Measurements from ENCODE around the gene DCTN2. TPM values are rescaled to one million over a fixed set of nuclear protein-coding genes. Genes with fewer than 3 reads are reported as not detected.

The DCTN2 gene
- total RNA-seq, 1 donor from 2014 or later, result 90.7 TPM

DNA sequence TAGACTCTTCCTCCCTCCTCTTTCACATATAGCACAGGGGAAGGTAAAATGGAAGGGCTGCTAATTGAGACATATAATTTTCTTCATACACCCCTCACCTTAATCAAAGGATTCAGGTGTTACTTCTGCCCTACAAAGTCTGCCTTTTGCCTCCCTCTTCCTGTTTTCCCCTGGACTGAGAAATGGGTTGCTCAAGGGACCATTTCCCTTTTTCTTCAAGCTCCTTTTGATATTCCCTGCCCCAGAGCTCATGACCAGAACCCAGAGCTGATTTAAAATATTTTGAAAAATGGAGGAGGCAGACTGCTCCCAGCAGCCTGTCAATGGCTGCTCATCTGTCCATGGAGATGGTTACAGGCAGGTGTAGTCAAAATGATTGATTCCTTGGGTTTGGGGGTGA is 37.7 kb upstream of the DCTN2 start:
- Histone ChIP-seq H3K27me3 (no peaks in the 10 kb centered on the region), H3K4me1 (no peaks in the 10 kb centered on the region), H3K4me3 (no peak overlapping the region), H3K27ac (no peak overlapping the region), H3K9me3 (no peaks in the 10 kb centered on the region), H3K36me3 (no peaks in the 10 kb centered on the region)
- intact Hi-C loops (cut with DNase I), result loop anchor here (5.0 kb wide), 1 partner anchor 38 kb away; no protein-coding TSS in a partner anchor
- TF ChIP-seq, protein P1, sequence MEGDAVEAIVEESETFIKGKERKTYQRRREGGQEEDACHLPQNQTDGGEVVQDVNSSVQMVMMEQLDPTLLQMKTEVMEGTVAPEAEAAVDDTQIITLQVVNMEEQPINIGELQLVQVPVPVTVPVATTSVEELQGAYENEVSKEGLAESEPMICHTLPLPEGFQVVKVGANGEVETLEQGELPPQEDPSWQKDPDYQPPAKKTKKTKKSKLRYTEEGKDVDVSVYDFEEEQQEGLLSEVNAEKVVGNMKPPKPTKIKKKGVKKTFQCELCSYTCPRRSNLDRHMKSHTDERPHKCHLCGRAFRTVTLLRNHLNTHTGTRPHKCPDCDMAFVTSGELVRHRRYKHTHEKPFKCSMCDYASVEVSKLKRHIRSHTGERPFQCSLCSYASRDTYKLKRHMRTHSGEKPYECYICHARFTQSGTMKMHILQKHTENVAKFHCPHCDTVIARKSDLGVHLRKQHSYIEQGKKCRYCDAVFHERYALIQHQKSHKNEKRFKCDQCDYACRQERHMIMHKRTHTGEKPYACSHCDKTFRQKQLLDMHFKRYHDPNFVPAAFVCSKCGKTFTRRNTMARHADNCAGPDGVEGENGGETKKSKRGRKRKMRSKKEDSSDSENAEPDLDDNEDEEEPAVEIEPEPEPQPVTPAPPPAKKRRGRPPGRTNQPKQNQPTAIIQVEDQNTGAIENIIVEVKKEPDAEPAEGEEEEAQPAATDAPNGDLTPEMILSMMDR (IDR thresholded peaks at IDR 0.05), result no peak
- ATAC-seq, result peak; percentile 48
- DNase-seq, result no peak

DNA sequence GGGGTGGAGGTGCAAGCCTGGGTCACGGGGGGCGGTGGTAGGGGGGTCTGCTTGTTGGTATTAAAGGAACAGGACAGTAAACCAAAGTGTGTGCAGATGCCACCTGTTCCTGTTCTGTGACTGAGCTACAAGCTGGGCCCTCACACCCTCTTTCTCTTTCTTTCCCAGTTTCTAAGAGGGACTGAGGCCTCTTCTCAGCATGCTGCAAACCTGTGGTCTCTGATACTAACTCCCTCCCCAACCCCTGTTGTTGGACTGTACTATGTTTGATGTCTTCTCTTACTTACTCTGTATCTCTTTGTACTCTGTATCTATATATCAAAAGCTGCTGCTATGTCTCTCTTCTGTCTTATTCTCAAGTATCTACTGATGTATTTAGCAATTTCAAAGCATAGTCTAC is 37.1 kb upstream of the DCTN2 start:
- H3K36me3 ChIP-seq, result no peaks in the 10 kb centered on the region
- no peaks in the 10 kb centered on the region for H3K4me1 ChIP-seq
- H3K27me3 ChIP-seq, result no peaks in the 10 kb centered on the region
- H3K9me3 ChIP-seq, result no peaks in the 10 kb centered on the region
- TF ChIP-seq, protein P1 (IDR thresholded peaks at IDR 0.05), result no peak
- no peak overlapping the region for H3K4me3 ChIP-seq
- H3K27ac ChIP-seq, result no peak overlapping the region
- intact Hi-C loops (cut with DNase I), result loop anchor here (5.0 kb wide), 1 partner anchor 38 kb away; no protein-coding TSS in a partner anchor
- ATAC-seq (no peak), DNase-seq (no peak)

DNA sequence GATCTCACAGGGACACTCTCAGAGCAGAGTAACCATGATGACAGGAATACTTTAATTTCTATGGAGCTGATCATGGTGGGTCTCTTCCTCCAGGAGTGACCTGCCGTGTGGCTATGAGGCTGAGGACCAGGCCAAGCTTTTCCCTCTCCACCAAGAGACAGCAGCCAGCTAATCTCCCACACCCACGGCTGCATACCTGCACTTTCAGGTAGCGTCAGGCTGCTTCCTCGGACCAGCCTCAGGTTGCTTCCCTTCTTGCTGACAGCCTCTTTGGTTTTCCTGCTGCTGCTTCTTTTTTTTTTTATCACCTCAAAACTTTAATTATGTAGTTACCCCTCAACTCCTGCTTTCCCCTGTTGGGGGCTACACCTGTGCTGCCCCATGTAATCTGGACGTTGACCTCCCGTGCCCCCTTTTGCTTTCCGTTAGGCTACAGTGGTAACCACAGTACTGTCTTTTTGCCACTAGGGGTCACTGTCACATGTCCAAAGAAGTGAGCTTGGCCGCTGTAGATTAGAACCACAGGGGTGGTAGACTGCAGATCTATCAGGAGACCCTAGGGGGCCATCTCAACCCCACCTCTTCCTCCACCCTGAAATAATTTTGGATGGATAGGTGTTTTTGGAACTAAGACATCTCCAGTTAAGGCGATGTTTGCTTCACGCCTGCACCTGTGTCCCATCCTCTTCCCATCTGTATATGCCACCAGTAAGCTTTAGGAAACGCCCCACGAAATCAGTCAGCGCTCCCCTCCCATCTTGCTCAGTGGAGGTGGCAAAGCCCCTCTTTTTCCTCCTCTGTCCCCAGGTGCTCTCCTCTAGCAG is 36.2 kb upstream of the DCTN2 start:
- ATAC-seq, result peak; percentile 97
- Histone ChIP-seq H3K4me1 (no peaks in the 10 kb centered on the region), H3K4me3 (no peak overlapping the region), H3K36me3 (no peaks in the 10 kb centered on the region), H3K9me3 (no peaks in the 10 kb centered on the region), H3K27me3 (no peaks in the 10 kb centered on the region), H3K27ac (no peak overlapping the region)
- DNase-seq, result no peak
- intact Hi-C loops (cut with DNase I), result loop anchor here (5.0 kb wide), 1 partner anchor 39 kb away; no protein-coding TSS in a partner anchor
- TF ChIP-seq, protein P1 (IDR thresholded peaks at IDR 0.05), result peak; percentile 93

DNA sequence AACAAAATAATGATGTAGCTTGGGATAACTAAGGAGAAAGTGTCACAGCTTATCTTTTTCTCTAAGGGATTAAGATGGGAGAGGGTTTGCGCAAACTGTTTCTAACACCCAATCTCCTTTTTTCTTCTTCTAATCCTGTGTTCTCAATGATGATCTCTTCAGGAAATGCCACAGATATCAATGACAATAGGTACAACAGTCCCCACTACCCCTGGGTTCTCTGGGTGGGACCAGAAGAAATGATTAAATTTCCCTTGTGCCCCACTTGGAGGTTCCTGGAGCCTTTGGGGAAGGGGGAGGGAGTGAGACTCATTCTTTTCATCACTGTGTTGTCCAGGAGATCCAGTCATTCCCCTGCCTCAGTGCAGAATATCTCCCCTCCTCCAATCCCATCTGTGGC is 35.4 kb upstream of the DCTN2 start:
- Histone ChIP-seq H3K27me3 (no peaks in the 10 kb centered on the region), H3K9me3 (no peaks in the 10 kb centered on the region), H3K4me1 (no peaks in the 10 kb centered on the region), H3K27ac (no peak overlapping the region), H3K36me3 (no peaks in the 10 kb centered on the region), H3K4me3 (no peak overlapping the region)
- TF ChIP-seq, protein P1 (IDR thresholded peaks at IDR 0.05), result no peak
- ATAC-seq (no peak), DNase-seq (no peak)
- intact Hi-C loops (cut with DNase I), result loop anchor here (5.0 kb wide), 1 partner anchor 40 kb away; no protein-coding TSS in a partner anchor

DNA sequence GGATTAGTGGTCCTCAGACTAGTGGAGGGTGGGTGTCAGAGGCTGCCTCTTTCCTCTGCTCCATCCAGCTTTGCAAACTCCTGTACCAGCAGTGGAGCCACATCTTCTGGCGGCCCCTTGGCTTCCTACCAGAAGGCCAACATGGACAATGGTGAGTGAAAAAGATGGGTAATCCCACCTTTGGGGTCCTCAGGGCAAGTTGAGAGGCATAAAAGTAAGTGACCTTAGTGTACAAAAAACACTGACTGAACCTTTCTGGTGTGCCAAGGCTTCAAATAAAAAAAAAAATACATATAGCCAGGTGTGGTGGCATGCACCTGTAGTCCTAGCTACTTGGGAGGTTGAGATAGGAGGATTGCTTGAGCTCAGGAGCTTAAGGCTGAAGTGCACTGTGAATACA is 34.8 kb upstream of the DCTN2 start:
- Histone ChIP-seq H3K27ac (no peak overlapping the region), H3K4me1 (no peaks in the 10 kb centered on the region), H3K9me3 (no peaks in the 10 kb centered on the region), H3K36me3 (no peaks in the 10 kb centered on the region), H3K27me3 (no peaks in the 10 kb centered on the region), H3K4me3 (no peak overlapping the region)
- intact Hi-C loops (cut with DNase I), result loop anchor here (5.0 kb wide), 1 partner anchor 40 kb away; no protein-coding TSS in a partner anchor
- TF ChIP-seq, protein P1 (IDR thresholded peaks at IDR 0.05), result no peak
- no peak for ATAC-seq
- DNase-seq, result no peak
